ENCODE results near the gene TSPY8.
"Not testable (repeated sequence)": the region's sequence is repeated elsewhere in the genome, so short reads cannot be mapped to it uniquely, and the experiment has no call there.

Gene TSPY8, protein sequence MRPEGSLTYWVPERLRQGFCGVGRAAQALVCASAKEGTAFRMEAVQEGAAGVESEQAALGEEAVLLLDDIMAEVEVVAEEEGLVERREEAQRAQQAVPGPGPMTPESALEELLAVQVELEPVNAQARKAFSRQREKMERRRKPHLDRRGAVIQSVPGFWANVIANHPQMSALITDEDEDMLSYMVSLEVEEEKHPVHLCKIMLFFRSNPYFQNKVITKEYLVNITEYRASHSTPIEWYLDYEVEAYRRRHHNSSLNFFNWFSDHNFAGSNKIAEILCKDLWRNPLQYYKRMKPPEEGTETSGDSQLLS
- total RNA-seq = 0 reads per million in 2 experiments

DNA sequence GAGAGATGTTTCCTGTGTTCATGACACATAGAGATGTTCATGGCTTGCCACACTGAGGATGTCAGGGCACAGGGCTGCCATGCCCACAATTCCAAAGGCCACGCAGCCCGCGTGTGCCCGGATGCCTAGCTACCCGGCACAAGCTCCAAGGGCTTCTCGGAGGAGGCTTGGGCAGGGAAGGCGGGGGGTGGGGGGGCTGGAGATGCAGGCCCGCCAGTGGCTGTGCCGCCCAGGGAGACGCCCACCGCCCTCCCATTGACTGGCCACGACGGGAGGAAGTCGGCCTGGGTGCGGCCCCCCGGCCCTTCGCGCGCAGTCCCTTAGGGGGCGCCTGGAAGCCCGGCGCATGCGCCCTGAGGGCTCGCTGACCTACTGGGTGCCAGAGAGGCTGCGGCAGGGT, at the start of gene TSPY8:
TSPY8 (plus strand) TSS at position 301 of the 400 bp plus-strand sequence; CDS start at position 347, 46 bp downstream.
- not testable (repeated sequence) for DNase-seq (ENCODE audit: low read depth)

DNA sequence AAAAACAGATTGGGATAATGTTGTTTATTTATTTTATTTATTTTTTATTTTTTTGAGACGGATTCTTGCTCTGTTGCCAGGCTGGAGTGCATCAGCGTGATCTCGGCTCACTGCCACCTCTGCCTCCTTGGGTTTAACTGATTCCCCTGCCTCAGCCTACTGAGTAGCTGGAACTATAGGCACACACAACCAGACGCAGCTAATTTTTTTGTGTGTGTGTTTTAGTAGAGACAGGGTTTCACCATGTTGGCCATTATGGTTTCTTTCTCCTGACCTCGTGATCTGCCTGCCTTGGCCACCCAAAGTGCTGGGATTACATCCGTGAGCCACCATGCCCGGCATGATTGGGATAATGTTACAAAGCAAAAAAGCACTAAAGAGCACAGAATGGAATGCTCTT, 36.6 kb upstream of the TSPY8 start:
- no peak for DNase-seq (ENCODE audit: low read depth)

DNA sequence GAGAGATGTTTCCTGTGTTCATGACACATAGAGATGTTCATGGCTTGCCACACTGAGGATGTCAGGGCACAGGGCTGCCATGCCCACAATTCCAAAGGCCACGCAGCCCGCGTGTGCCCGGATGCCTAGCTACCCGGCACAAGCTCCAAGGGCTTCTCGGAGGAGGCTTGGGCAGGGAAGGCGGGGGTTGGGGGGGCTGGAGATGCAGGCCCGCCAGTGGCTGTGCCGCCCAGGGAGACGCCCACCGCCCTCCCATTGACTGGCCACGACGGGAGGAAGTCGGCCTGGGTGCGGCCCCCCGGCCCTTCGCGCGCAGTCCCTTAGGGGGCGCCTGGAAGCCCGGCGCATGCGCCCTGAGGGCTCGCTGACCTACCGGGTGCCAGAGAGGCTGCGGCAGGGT, 20.4 kb upstream of the TSPY8 start, which contains the start of gene TSPY4:
TSPY4 (plus strand) TSS at position 301 of the 400 bp plus-strand sequence; CDS start at position 347, 46 bp downstream.
- not testable (repeated sequence) for DNase-seq (ENCODE audit: low read depth)

DNA sequence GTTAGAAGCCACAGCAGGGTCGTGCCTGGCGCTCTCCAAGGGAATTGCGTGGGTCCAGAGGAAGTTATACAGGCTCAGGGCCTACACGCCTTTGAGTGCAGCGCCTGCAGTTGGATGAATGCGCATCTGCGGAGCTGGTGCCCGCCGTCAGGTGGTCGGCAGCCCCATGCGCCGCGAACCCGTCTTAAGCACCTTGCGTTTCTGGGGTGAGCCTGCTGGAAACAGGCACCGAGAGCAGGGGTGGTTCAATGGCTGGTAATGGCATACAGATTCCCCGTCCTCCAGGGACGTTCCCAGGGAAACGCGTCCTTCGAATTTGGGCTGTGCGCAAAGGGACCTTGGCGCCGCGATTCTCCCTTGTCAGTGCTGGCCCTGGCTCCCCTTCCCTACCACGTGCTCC, 38.9 kb downstream of the TSPY8 start:
- DNase-seq (ENCODE audit: low read depth) = not testable (repeated sequence)

DNA sequence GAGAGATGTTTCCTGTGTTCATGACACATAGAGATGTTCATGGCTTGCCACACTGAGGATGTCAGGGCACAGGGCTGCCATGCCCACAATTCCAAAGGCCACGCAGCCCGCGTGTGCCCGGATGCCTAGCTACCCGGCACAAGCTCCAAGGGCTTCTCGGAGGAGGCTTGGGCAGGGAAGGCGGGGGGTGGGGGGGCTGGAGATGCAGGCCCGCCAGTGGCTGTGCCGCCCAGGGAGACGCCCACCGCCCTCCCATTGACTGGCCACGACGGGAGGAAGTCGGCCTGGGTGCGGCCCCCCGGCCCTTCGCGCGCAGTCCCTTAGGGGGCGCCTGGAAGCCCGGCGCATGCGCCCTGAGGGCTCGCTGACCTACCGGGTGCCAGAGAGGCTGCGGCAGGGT, 40.5 kb downstream of the TSPY8 start, which contains the start of gene TSPY3:
TSPY3 (plus strand) TSS at position 301 of the 400 bp plus-strand sequence; CDS start at position 347, 46 bp downstream.
- not testable (repeated sequence) for DNase-seq (ENCODE audit: low read depth)

Measured in T follicular helper cell (primary cell).